ENCODE measurements around the gene IGLL5. TPM values are rescaled to one million over a fixed set of nuclear protein-coding genes. Genes with fewer than 3 reads are reported as not detected.

Gene IGLL5
- total RNA-seq, 1 donor from 2014 or later: not detected

DNA sequence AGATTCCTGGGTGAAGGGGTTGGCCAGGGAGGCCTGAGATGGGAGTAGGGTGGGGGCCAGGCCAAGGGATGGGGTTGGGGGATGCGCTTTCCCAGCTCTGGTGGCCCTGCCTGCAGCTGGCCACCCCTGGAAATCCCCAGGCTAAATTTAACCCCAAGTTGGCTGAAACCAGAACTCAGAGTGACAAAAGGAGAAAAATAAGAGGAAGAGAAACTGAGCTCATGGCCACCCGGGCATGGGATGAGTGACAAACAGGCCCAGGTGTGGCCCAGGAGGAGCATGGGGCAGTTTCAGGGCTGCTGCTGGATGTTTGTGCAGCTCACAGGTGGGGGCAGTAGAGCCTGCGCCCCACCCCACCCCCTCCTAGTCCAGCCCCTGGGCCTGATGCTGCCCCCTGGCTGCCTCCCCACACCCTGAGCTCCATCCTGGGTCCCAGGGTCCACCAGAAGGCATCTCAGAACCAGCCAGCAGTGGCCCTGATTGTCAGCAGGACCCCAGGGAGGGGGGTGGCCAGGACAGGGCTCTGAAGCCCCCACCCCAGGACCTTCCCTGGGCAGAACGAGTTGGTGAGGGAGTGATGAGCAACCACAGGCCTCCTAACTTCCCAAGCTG lies 48.0 kb downstream of the IGLL5 start:
- no peaks in the 10 kb centered on the region for H3K4me1 Mint-ChIP-seq (ENCODE audit: unreplicated experiment)
- TF ChIP-seq CTCF (IDR thresholded peaks at IDR 0.05): no peak
- no peaks in the 10 kb centered on the region for H3K36me3 Mint-ChIP-seq (ENCODE audit: unreplicated experiment)
- peaks cover 16% of the 10 kb centered on the region for H3K27me3 Mint-ChIP-seq (ENCODE audit: unreplicated experiment)
- no peaks in the 10 kb centered on the region for H3K9me3 Mint-ChIP-seq (ENCODE audit: unreplicated experiment)
- H3K27ac Mint-ChIP-seq (ENCODE audit: unreplicated experiment): no peak overlapping the region
- H3K4me3 Mint-ChIP-seq (ENCODE audit: unreplicated experiment): no peak overlapping the region
- no peak for DNase-seq (ENCODE audit: extremely low spot score, unreplicated experiment)

DNA sequence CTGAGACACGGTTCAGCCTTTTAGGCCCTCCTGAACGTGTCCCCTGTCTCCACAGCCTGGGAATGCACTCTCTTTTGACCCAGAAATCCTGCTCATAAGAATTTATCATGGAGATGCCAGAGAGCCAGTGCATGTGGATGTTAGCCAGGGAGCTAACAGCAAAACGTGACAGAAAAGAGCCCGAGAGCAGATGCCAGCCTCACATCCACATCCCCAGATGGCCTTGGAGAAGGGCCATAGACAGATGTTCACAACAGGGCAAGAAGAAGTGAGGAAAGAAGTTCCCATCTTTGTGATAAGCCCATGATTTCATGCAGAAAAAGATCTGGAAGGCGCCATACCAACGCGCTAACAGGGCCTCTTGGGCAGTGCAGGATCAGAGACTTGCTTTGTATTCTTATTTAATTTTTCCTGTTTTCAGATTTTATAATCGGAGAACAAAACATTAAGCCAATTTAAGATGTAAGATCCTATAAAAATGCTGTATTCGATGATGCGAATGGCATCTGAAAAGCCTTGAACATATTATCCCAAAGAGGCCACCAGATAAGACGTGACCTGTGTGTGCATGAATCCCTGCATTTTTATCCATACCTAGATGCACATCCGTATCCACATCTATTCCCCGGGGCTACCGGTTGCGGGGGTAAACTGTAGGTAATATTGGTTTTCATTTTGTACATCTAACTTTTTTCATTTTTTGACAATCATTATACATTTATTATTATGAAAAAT lies 48.7 kb downstream of the IGLL5 start:
- TF ChIP-seq CTCF (IDR thresholded peaks at IDR 0.05): no peak
- DNase-seq (ENCODE audit: extremely low spot score, unreplicated experiment): no peak
- Mint-ChIP-seq H3K27ac (ENCODE audit: unreplicated experiment) (no peak overlapping the region), H3K27me3 (ENCODE audit: unreplicated experiment) (peaks cover 16% of the 10 kb centered on the region), H3K9me3 (ENCODE audit: unreplicated experiment) (no peaks in the 10 kb centered on the region), H3K36me3 (ENCODE audit: unreplicated experiment) (no peaks in the 10 kb centered on the region), H3K4me1 (ENCODE audit: unreplicated experiment) (no peaks in the 10 kb centered on the region), H3K4me3 (ENCODE audit: unreplicated experiment) (no peak overlapping the region)

DNA sequence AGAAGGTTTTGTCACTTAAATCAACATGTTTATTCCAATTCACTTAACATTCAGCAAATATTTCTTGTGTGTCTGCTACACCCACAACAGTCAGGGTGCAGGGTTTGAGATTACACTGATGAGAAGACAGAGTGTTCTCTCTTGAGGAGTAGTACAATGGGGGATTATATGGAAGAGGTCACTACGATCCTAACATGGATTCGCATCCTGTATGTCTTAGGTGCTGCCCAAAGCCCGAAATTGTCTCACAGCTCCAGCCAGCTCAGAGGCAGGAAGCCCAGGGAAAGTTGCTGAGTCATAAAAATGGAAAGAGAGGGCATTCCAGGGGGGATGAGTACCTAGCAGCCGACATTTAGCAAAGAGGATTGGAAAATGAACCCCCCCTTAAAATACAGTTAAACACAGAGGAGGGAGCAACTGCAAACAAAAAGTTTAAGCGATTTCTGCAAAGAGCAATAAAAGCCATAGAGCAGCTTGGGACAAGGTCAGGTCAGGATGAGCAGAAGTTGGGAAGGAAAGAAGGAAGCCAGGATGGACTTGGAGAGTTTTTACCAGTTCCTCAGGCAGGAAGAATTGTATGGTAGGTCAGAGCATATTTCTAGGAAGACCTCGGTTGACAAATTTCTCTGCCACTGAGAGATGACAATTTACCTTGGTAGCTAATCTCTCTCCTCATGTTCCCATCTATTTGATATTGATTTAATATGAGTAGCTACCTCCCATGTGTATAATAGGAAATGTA lies 49.5 kb downstream of the IGLL5 start:
- Mint-ChIP-seq H3K4me1 (ENCODE audit: unreplicated experiment) (no peaks in the 10 kb centered on the region), H3K9me3 (ENCODE audit: unreplicated experiment) (no peaks in the 10 kb centered on the region), H3K27ac (ENCODE audit: unreplicated experiment) (no peak overlapping the region), H3K36me3 (ENCODE audit: unreplicated experiment) (no peaks in the 10 kb centered on the region), H3K4me3 (ENCODE audit: unreplicated experiment) (no peak overlapping the region), H3K27me3 (ENCODE audit: unreplicated experiment) (peaks cover 16% of the 10 kb centered on the region)
- no peak for DNase-seq (ENCODE audit: extremely low spot score, unreplicated experiment)
- TF ChIP-seq CTCF (IDR thresholded peaks at IDR 0.05): no peak

DNA sequence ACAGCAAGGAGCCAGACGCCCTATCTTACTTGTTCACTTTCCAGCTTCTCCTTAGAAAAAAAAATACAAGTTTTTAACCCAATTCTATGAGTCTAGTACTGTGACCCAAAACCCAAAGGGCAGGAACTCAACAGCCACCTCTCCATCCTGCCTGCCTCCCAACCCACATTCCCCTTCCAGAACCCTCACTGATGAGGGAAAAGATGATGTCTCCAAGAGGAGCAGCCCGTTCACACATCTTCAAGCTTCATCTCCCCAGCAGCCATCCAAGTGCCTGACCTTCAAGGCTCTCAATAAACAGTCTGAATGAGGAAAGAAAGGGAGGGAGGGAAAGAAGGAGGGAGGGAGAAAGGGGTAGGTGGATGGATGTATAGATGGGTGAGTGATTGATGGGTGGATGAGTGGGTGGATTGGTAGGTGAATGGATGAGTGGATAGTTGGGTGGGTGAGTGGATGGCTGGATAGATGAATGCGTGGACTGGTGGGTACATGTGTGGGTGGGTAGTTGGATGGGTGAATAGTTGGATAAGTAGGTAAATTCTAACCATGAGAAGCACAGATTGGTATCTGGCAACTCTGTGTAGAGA lies 50.4 kb downstream of the IGLL5 start:
- peaks cover 17% of the 10 kb centered on the region for H3K27me3 Mint-ChIP-seq (ENCODE audit: unreplicated experiment)
- TF ChIP-seq CTCF (IDR thresholded peaks at IDR 0.05): no peak
- no peak overlapping the region for H3K27ac Mint-ChIP-seq (ENCODE audit: unreplicated experiment)
- H3K4me1 Mint-ChIP-seq (ENCODE audit: unreplicated experiment): no peaks in the 10 kb centered on the region
- no peaks in the 10 kb centered on the region for H3K9me3 Mint-ChIP-seq (ENCODE audit: unreplicated experiment)
- no peaks in the 10 kb centered on the region for H3K36me3 Mint-ChIP-seq (ENCODE audit: unreplicated experiment)
- no peak for DNase-seq (ENCODE audit: extremely low spot score, unreplicated experiment)
- H3K4me3 Mint-ChIP-seq (ENCODE audit: unreplicated experiment): no peak overlapping the region

All from osteocyte (in vitro differentiated cells).